GM23338 (cell line): ENCODE results near the gene INTS2. TPM values are rescaled to one million over a fixed set of nuclear protein-coding genes. Genes with fewer than 3 reads are reported as not detected.

ENCODE experiments used
- ATAC-seq: fragments of 200-7000 bp; cut with Tn5 transposase; 3 replicates; pipeline ENCODE4 v1.9.1; 2020
- DNase-seq: peaks from one replicate; pipeline ENCODE4 v3.0.0-alpha.2; 2015; ENCODE audit warnings: low spot score
- H2AFZ ChIP-seq: fragments of 200-600 bp; sonication (generic); 2 replicates; pipeline ENCODE4 v1.8.0; 2016; ENCODE audit warnings: antibody characterized with exemption, mild to moderate bottlenecking, moderate library complexity
- H3F3A ChIP-seq: fragments of 200-600 bp; sonication (generic); replicated peaks from 2 replicates; pipeline ENCODE4 v1.8.0; 2017; ENCODE audit warnings: antibody characterized with exemption, mixed run types, low read depth
- H3K27ac ChIP-seq: fragments of 200-600 bp; sonication (generic); 2 replicates; pipeline ENCODE4 v1.6.1; 2016; ENCODE audit warnings: low read depth
- H3K27me3 ChIP-seq: fragments of 200-600 bp; sonication (generic); 2 replicates; pipeline ENCODE4 v1.8.0; 2016; ENCODE audit warnings: mild to moderate bottlenecking, mixed run types, moderate library complexity; ENCODE audit not compliant: insufficient read depth
- H3K36me3 ChIP-seq: fragments of 200-600 bp; sonication (generic); 2 replicates; pipeline ENCODE4 v1.8.0; 2016; ENCODE audit warnings: mild to moderate bottlenecking; ENCODE audit not compliant: insufficient read depth
- H3K4me1 ChIP-seq: fragments of 200-600 bp; sonication (generic); 2 replicates; pipeline ENCODE4 v1.8.0; 2016; ENCODE audit warnings: mild to moderate bottlenecking, moderate library complexity; ENCODE audit not compliant: insufficient read depth
- H3K4me2 ChIP-seq: fragments of 200-600 bp; sonication (generic); 2 replicates; pipeline ENCODE4 v1.7.1; 2017; ENCODE audit warnings: mixed run types
- H3K4me3 ChIP-seq: fragments of 200-600 bp; sonication (generic); 2 replicates; pipeline ENCODE4 v1.6.1; 2016; ENCODE audit warnings: mixed run types
- H3K79me2 ChIP-seq: fragments of 200-600 bp; sonication (generic); replicated peaks from 2 replicates; pipeline ENCODE4 v1.8.0; 2017; ENCODE audit warnings: mild to moderate bottlenecking; ENCODE audit not compliant: insufficient read depth
- H3K9me2 ChIP-seq: fragments of 200-600 bp; sonication (generic); 2 replicates; pipeline ENCODE4 v1.8.0; 2017; ENCODE audit not compliant: insufficient read depth
- H4K20me1 ChIP-seq: fragments of 200-600 bp; sonication (generic); replicated peaks from 2 replicates; pipeline ENCODE4 v1.8.0; 2017; ENCODE audit warnings: mild to moderate bottlenecking; ENCODE audit not compliant: insufficient read depth
- H3K27ac Mint-ChIP-seq: 2 replicates; pipeline ENCODE4 v1.8.0; 2020; ENCODE audit warnings: inconsistent platforms, mild to moderate bottlenecking, moderate library complexity, mixed read lengths
- H3K27me3 Mint-ChIP-seq: 3 replicates; pipeline ENCODE4 v1.8.0; 2022; ENCODE audit warnings: low read depth, mild to moderate bottlenecking, moderate library complexity, mixed read lengths, inconsistent platforms; ENCODE audit not compliant: insufficient read depth, poor library complexity
- H3K36me3 Mint-ChIP-seq: 3 replicates; pipeline ENCODE4 v1.8.0; 2021; ENCODE audit warnings: low read depth, mild to moderate bottlenecking, inconsistent platforms, moderate library complexity, mixed read lengths
- H3K4me1 Mint-ChIP-seq: 3 replicates; pipeline ENCODE4 v1.8.0; 2020; ENCODE audit warnings: mild to moderate bottlenecking, inconsistent platforms, mixed read lengths
- H3K4me3 Mint-ChIP-seq: 3 replicates; pipeline ENCODE4 v1.8.0; 2021; ENCODE audit warnings: moderate library complexity, mild to moderate bottlenecking, inconsistent platforms, mixed read lengths
- H3K9me3 Mint-ChIP-seq: 3 replicates; pipeline ENCODE4 v1.8.0; 2020; ENCODE audit warnings: moderate library complexity, mild to moderate bottlenecking, inconsistent platforms, mixed read lengths
- CREB1 ChIP-seq: fragments of 250-450 bp; sonication (Bioruptor Pico); IDR thresholded peaks from 2 replicates; pipeline ENCODE4 v1.5.0; 2020; ENCODE audit warnings: low read depth, mild to moderate bottlenecking, moderate library complexity
- CTCF ChIP-seq, 2 experiments: fragments of 200-600 bp in 1 of 2; sonication (generic) in 1 of 2; conservative IDR thresholded peaks; 2 replicates each; pipeline versions ENCODE4 v1.5.1 to v1.6.1; 2016 to 2017; ENCODE audit warnings: antibody characterized with exemption in 2 of 2, low read depth in 2 of 2, mild to moderate bottlenecking in 2 of 2, moderate library complexity in 1 of 2
- ETS1 ChIP-seq: IDR thresholded peaks from 2 replicates; pipeline ENCODE4 v1.6.1; 2016; ENCODE audit warnings: antibody characterized with exemption
- EZH2 ChIP-seq: fragments of 200-600 bp; sonication (generic); IDR thresholded peaks from one replicate; pipeline ENCODE4 v1.8.0; 2017; ENCODE audit warnings: antibody characterized with exemption, mild to moderate bottlenecking, low read depth; ENCODE audit not compliant: unreplicated experiment
- EZH2phosphoT487 ChIP-seq: fragments of 200-600 bp; sonication (generic); IDR thresholded peaks from one replicate; pipeline ENCODE4 v1.8.1; 2018; ENCODE audit warnings: antibody characterized with exemption; ENCODE audit not compliant: unreplicated experiment
- JUNB ChIP-seq: IDR thresholded peaks from one replicate; pipeline ENCODE4 v1.6.1; 2016; ENCODE audit warnings: antibody characterized with exemption; ENCODE audit not compliant: unreplicated experiment
- NANOG ChIP-seq: IDR thresholded peaks from 2 replicates; pipeline ENCODE4 v1.6.1; 2016; ENCODE audit warnings: antibody characterized with exemption, borderline replicate concordance
- POLR2AphosphoS5 ChIP-seq: IDR thresholded peaks from 2 replicates; pipeline ENCODE4 v1.6.1; 2016; ENCODE audit warnings: antibody characterized with exemption, low read depth
- REST ChIP-seq: IDR thresholded peaks from one replicate; pipeline ENCODE4 v1.6.1; 2018; ENCODE audit warnings: antibody characterized with exemption; ENCODE audit not compliant: unreplicated experiment
- ZNF462 ChIP-seq: fragments of 250-450 bp; sonication (Bioruptor Pico); IDR thresholded peaks from 2 replicates; pipeline ENCODE4 v1.5.0; 2020; ENCODE audit warnings: mild to moderate bottlenecking, moderate library complexity
- polyA plus RNA-seq: library from polyadenylated mRNA; unstranded; fragments of >200 nt; fragmentation: Nextera tagmentation; extraction: Ambion mirVana; gene quantifications from 2 replicates; pipeline ENCODE4 v1.2.1, GENCODE V29; 2016
- total RNA-seq: library from RNA; depleted of rRNA; stranded (reverse); fragments of >200 nt; shearing (Covaris generic); gene quantifications from 2 replicates; pipeline ENCODE4 v1.2.3, GENCODE V29; 2014

The INTS2 gene
- total and polyA plus RNA-seq, 2 experiments from 2014 or later = 5.9 to 31.6 TPM

GRCh38 chr17:61946359-61946758 lies 18.6 kb upstream of the INTS2 start:
- TF ChIP-seq POLR2AphosphoS5 = no peak
- no peak for TF ChIP-seq CREB1
- TF ChIP-seq ETS1 = no peak
- TF ChIP-seq CTCF (conservative IDR thresholded peaks at IDR 0.05; ENCODE audit: low read depth in 2 of 2) = no peak
- TF ChIP-seq REST = no peak
- TF ChIP-seq JUNB = no peak
- TF ChIP-seq EZH2phosphoT487 = no peak
- TF ChIP-seq EZH2 = no peak
- no peak for TF ChIP-seq NANOG
- TF ChIP-seq ZNF462 (CRISPR knock-in tag) = no peak
- no peak overlapping the region for H3K27ac Mint-ChIP-seq
- H3K36me3 Mint-ChIP-seq = peaks cover 53% of the 10 kb centered on the region
- H3K27me3 Mint-ChIP-seq = no peaks in the 10 kb centered on the region
- Histone ChIP-seq H3K27me3 (no peaks in the 10 kb centered on the region), H3K27ac (no peak overlapping the region), H2AFZ (no peak overlapping the region), H3K9me2 (no peaks in the 10 kb centered on the region), H3F3A (no peaks in the 10 kb centered on the region), H3K4me2 (no peak overlapping the region), H4K20me1 (no peaks in the 10 kb centered on the region), H3K36me3 (peaks cover 43% of the 10 kb centered on the region), H3K79me2 (no peaks in the 10 kb centered on the region), H3K4me1 (no peaks in the 10 kb centered on the region), H3K4me3 (no peak overlapping the region)
- no peaks in the 10 kb centered on the region for H3K9me3 Mint-ChIP-seq
- DNase-seq (no peak), ATAC-seq (no peak)
- no peaks in the 10 kb centered on the region for H3K4me1 Mint-ChIP-seq
- H3K4me3 Mint-ChIP-seq = no peak overlapping the region
